GM18858 (cell line): Measurements from ENCODE around the gene RALGPS2.
A peak's percentile ranks its signal among the peaks of the same experiment; 100 is the strongest.

ENCODE experiments used
- ATAC-seq: cut with Tn5 transposase; IDR thresholded peaks from one replicate; pipeline ENCODE4 v1.9.1; 2021; ENCODE audit not compliant: unreplicated experiment

RALGPS2 gene

DNA sequence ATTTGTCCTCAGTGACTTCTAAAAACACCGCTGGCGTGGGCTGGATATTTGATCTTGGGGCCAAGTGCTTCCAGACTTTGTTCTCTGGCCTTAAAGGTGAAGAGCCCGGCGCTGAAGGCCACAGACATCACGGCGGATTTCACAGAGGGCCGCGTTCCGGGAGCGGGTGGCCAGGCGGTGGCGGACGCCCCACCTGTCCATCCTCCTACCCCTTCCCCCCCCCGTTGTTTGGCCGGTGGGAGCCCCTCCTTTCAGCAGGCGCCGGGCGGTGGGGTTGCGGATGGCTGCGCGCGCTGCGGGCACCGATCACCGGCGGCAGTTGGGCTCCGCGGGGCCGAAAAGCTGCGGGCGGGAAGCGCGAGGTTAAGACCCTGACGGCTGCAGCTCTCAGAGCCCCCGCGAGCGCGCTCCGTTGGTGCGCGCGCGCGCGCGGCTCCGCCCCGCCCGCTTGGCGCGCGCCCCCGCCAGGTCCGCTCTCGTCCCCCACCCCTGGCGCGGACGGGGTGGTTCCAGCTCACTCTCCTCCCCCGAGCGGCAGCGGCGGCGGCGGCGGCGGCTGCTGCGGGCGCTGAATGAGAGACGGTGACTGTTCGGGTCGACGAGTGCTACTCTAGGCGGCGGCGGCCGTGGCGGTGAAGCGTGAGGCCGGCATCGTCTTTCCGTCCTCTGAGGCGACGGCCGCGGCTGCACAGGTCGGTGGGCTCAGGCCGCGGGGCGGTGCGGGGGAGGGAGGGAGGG is at the start of gene RALGPS2:
Gene RALGPS2, plus strand, starts transcription at position 517 of the 738 bp plus-strand sequence. CDS start 51,521 bp downstream, outside the sequence.
- peak; percentile 37 for ATAC-seq

DNA sequence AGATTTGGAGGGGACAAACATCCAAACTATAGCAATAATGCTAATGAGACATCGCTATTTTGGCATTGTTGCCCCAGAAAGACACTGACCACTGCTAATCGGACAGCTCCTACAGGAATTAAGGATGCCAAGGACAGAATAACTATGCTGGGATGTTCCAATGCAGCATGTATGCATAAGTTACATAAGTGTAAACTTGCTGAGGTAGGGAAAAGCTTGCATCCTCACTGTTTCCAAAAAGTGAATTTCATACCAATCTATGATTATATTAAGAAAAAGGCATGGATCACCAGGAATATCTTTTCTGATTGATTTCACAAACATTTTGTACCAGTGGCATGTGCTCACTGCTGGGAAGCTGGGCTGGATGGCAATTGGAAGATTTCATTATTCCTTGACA is 45.8 kb upstream of the RALGPS2 start:
- ATAC-seq = no peak

GRCh38 chr1:178682429-178682828 is 42.6 kb upstream of the RALGPS2 start:
- no peak for ATAC-seq

DNA sequence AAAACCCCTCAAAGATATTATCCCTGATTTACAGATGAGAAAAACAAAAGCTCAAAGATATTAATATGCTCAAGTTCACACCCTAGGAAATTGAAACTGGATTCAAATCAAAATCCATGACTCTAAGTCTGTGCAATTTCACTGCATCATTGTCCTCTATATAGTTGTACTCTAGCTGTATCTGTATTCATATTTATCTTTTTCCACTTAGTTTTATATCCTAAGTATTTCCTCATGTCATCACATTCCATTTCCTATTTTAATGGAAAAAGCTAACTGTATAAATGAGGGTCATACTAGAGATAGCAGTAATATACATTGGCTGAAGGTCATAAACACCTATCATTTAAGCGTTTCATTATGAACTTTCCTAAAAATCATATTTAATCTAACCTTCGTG is 42.2 kb upstream of the RALGPS2 start:
- no peak for ATAC-seq

GRCh38 chr1:178683291-178683690 is 41.8 kb upstream of the RALGPS2 start:
- ATAC-seq = no peak

DNA sequence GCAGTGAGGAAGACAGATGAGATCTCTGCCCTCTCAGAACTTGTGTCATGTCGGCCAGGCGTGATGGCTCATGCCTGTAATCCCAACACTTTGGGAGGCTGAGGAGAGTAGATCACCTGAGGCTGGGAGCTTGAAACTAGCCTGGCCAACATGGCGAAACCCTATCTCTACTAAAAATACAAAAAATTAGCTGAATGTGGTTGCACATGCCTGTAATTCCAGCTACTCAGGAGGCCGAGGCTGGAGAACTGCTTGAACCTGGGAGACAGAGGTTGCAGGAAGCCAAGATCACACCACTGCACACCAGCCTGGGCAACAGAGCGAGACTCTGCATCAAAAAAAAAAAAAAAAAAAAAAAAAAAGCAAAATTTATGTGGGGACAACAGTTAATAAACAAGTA is 40.9 kb upstream of the RALGPS2 start:
- ATAC-seq = no peak

GRCh38 chr1:178684542-178685000 is 40.5 kb upstream of the RALGPS2 start:
- peak; percentile 89 for ATAC-seq

- no peak for ATAC-seq
These were observed 38.6 kb upstream of the RALGPS2 start for GRCh38 chr1:178686407-178686806.

DNA sequence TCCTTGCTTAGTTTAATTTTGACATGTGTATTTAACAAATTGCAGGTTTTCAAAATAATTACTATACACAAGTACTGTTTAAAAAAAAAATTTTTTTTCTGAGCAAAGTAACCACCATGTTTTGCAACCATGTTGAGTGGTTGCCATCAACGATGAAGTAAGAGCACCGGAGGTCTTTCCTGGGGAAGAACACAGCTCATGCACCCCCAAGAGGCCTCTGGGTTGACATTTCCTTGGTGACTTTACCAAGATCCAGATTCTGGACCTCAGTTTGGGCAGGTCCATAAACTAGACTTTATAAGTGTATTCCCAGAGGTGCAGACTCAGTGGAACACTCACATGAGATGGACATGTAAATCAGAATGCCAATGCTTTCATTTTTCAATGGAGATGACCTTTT is 36.8 kb upstream of the RALGPS2 start:
- ATAC-seq = no peak

DNA sequence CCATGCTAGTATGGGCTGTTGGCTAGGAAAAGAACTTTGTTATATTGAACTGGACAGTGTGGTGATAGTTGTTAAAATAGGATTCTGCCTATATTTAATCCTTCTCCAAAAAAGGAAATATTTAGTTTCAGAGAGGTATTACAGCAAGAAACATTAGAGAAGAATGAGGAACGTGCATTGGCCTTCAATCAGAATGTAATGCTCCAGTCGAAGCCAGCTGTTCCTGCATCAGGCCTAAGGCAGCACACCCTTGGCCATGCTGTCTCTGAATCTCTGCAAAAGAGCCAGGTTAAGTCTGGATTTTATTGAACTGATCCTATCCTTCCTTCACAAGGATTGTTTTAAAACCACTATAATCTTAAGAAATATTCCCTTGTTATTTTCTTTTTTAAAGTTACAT is 35.3 kb upstream of the RALGPS2 start:
- ATAC-seq = no peak

GRCh38 chr1:178690496-178690895 is 34.5 kb upstream of the RALGPS2 start:
- ATAC-seq = no peak

DNA sequence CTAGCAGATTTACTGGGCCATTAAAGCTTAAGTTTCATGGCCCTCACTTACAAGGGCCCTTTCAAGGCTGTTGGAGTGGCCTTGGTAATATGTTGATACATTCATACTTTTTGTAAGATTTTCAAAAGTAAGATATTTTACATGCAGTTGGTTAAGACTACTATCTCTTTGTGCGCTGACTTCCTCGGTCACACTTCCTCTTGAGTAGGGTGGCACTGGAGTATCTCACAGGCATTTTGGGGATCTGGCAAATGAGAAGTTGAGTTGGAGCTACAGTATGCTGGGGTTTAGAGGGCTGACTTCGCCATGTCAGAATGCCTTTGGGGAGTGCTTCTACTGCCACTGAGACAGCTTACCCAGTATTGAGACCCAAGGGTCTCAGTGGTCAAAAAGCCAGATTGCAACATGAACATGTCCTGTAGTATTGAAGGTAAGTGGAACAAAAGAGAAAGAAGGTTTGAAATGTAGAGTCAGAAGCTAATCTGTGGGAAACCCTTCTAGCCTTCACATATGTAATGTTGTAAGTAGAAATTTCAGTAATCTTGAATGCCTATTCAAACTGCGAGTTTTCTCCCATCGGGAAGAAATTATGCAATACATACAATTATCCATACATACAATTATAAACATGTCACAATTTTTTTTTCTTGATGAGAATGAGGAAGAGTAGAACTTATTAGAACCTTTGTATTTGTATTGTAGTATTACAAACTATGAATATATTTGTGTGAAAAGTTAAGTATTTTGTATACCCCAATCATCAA is 32.3 kb upstream of the RALGPS2 start:
- no peak for ATAC-seq

DNA sequence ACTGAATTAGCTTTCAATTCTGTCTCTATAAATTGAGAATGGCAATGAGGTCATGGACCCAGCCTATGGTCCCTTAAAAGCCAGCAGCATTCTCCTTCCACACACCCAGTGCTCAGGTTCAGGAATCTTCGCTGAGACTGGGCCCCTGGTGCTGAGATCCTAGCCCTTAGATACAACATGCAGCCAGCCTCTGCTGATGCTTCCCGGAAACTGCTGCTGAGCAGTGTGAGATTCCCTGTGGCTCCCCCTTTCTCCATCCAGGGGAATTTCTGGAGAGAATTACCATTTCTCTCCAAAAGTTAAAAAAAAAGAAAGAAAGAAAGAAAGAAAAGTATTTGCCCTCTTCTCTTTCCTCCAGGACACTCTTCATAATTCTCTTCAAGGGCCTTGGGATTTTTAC is 31.7 kb upstream of the RALGPS2 start:
- ATAC-seq = no peak

GRCh38 chr1:178694923-178695525 is 30.0 kb upstream of the RALGPS2 start:
- no peak for ATAC-seq

- ATAC-seq = no peak
These were observed 22.9 kb upstream of the RALGPS2 start for GRCh38 chr1:178702146-178702545.

DNA sequence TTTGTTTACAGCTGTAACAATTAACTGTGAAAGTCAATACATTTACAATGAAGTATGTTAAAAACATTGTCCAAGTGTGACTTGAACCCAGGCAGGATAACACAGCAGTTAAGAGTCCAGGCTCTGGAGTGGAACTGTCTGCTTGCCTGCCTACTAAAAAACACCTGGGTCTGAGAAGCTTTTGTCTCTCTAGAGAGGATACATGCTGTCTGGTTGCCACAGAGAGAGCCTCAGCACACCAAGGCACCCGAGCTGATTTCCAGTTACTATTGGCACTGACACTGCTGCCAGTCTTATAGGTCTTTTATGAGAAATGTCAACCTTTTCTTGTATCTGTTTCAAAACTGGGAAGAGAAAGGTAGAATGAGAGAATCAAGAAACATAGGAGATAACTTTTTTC is 20.2 kb upstream of the RALGPS2 start:
- no peak for ATAC-seq

DNA sequence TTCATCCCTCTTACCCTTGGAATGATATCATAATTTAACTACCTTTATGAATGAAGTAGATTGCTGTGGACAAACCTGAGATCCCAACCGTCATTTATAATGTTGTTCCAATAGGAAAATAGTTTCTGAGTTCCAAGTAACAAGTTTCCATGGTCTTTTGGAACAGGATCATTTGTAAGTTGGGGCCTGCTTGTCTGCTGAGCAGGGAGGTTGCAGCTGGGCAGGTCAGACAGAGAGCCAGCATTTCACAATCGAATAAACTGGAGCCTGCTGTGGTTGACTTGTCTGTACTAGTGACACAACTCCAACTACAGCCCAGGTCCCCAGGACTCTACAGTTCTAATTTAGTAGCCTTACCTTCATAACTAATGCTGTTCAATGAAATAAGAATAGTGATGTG is 18.6 kb upstream of the RALGPS2 start:
- no peak for ATAC-seq

DNA sequence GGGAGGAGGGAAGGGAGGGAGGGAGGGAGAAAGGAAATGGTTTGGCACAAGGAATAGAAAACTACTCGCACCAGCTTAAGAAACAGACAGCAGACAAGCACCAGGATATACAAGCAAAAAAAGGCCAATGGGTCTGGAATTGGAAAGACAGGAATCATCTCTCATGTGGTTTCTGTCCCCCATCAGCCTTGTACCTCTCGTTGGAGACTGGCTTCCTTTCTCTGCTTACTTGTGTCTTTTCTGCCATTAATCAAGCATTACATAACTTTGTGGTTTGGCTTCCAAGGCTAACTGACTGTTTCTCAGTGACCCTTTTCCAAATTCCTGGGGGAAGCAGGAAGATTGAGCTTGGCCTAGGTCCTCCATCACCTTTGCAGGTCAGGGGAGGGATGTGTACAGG is 11.8 kb upstream of the RALGPS2 start:
- ATAC-seq = no peak

- no peak for ATAC-seq
These were observed 10.6 kb upstream of the RALGPS2 start for GRCh38 chr1:178714453-178714852.

DNA sequence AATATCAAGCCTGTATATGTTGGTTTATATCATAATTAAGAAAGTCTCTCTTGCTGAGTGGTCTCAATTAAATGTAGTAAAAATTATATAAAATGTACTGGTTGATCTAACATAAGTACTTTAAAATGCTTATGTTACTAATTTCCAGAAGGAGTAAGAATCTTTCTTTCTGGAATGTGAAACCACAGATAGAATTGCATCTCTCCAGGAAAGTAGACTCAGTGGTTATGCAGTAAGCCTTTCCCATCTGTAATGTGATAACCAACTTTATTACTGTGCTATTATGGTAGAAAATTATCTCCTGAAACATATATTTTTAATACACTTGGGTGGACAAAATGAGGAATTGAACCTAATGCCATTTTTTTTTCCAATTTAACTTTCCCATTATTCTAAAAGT is 8.9 kb upstream of the RALGPS2 start:
- ATAC-seq = no peak

- no peak for ATAC-seq
These were observed 6.5 kb upstream of the RALGPS2 start for GRCh38 chr1:178718520-178718919.

DNA sequence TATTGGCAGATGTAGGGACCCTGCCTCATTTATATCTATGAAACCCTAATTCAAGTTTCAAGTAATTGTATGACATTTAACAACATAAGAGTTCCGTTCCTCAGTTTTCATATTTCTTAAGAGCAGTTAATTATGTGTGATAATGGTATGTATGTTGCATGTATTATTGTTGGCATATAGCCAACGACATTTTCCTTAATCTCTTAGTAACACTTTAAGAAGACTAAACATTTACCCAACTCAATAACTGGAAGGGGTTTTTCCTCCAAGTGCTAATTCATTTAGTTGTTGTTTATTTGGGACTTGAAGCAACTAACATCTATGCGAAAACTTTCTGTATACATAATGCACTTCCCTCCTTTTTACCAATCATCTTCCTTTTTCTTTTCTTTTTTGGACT is 1.5 kb upstream of the RALGPS2 start:
- no peak for ATAC-seq
